HepG2 (cell line): ENCODE measurements around the gene ZNF678. TPM values are rescaled to one million over a fixed set of nuclear protein-coding genes. Genes with fewer than 3 reads are reported as not detected.

Experiments
- ATAC-seq: fragments of 200-7000 bp; cut with Tn5 transposase; 3 replicates; pipeline ENCODE4 v1.9.1; 2020; ENCODE audit warnings: mild to moderate bottlenecking, moderate library complexity
- BruUV-seq: library from RNA; stranded (reverse); fragments of 400-500 nt; replicated peaks from 2 replicates; lab custom pipeline; 2021; lab: Mats Ljungman, UMichigan
- CTCF ChIA-PET: fragments of 300-600 bp; formaldehyde crosslinking; extraction: SDS; loops from one replicate; lab custom pipeline; 2021; ENCODE audit warnings: low total read pairs, inconsistent platforms, low intra/inter-chr PET ratio; lab: Yijun Ruan, JAX
- POLR2A ChIA-PET: fragments of 350-600 bp; sonication (Branson Sonifier 250); formaldehyde crosslinking; loops from one replicate; lab custom pipeline; 2020; ENCODE audit warnings: antibody characterized with exemption, inconsistent platforms; lab: Yijun Ruan, JAX
- DNase-seq: peaks from one replicate; pipeline ENCODE4 v3.0.0-alpha.2; 2015; ENCODE audit warnings: low spot score
- FAIRE-seq: peaks from 3 replicates; lab custom pipeline; 2011; peaks lifted over from hg19 to GRCh38; lab: Jason Lieb, UNC
- H2AFZ ChIP-seq: one replicate; pipeline ENCODE4 v1.6.1; 2011; ENCODE audit warnings: low read length, inconsistent platforms
- H3K27ac ChIP-seq: fragments of 300-600 bp; 3 replicates; pipeline ENCODE4 v1.8.0; 2011; ENCODE audit warnings: mixed run types, mild to moderate bottlenecking, mixed read lengths, low read length, inconsistent platforms; ENCODE audit not compliant: insufficient read depth; ENCODE audit errors: extremely low read length
- H3K27me3 ChIP-seq, 2 experiments: fragments of 200-600 bp in 1 of 2; 2 replicates in 1 of 2; 3 replicates in 1 of 2; pipeline versions ENCODE4 v1.6.0 to v1.8.0; 2011; ENCODE audit warnings: low read length in 2 of 2, mild to moderate bottlenecking in 2 of 2, moderate library complexity in 2 of 2, inconsistent platforms in 1 of 2; ENCODE audit not compliant: insufficient read depth in 2 of 2, control insufficient read depth in 1 of 2
- H3K36me3 ChIP-seq, 2 experiments: fragments of 200-600 bp in 1 of 2; replicated peaks in 1 of 2; 2 replicates in 1 of 2; 3 replicates in 1 of 2; pipeline versions ENCODE4 v1.5.1 to v1.8.0; 2011; ENCODE audit warnings: low read length in 2 of 2, inconsistent platforms in 1 of 2; ENCODE audit not compliant: insufficient read depth in 2 of 2, control insufficient read depth in 1 of 2
- H3K4me1 ChIP-seq: 2 replicates; pipeline ENCODE4 v1.5.1; 2012; ENCODE audit warnings: low read length, inconsistent platforms; ENCODE audit not compliant: insufficient read depth
- H3K4me2 ChIP-seq: 2 replicates; pipeline ENCODE4 v1.6.0; 2011; ENCODE audit warnings: low read depth, low read length, inconsistent platforms
- H3K4me3 ChIP-seq, 3 experiments: fragments of 200-600 bp in 1 of 3; sonication (generic), shearing (Covaris generic) in 1 of 3; replicated peaks in 1 of 3; 2 replicates each; pipeline ENCODE4 v1.5.1; 2011 to 2016; ENCODE audit warnings: low read length in 3 of 3, inconsistent platforms in 2 of 3, low read depth in 2 of 3, mild to moderate bottlenecking in 2 of 3, control low read depth in 1 of 3, mixed read lengths in 1 of 3; ENCODE audit not compliant: insufficient read depth in 1 of 3
- H3K79me2 ChIP-seq: one replicate; pipeline ENCODE4 v1.6.1; 2011; ENCODE audit warnings: low read length, inconsistent platforms; ENCODE audit not compliant: insufficient read depth
- H3K9ac ChIP-seq: 2 replicates; pipeline ENCODE4 v1.6.0; 2011; ENCODE audit warnings: mild to moderate bottlenecking, low read depth, low read length, inconsistent platforms; ENCODE audit not compliant: insufficient read depth
- H3K9me3 ChIP-seq: 2 replicates; pipeline ENCODE4 v1.5.1; 2012; ENCODE audit warnings: mild to moderate bottlenecking, low read length
- H4K20me1 ChIP-seq: 2 replicates; pipeline ENCODE4 v1.6.0; 2011; ENCODE audit warnings: inconsistent platforms, mild to moderate bottlenecking, low read length, moderate library complexity; ENCODE audit not compliant: insufficient read depth
- FOXM1 ChIP-seq: sonication (generic); formaldehyde crosslinking; IDR thresholded peaks from 2 replicates; pipeline ENCODE4 v1.5.0; 2020; ENCODE audit warnings: missing genetic modification reagents
- KLF13 ChIP-seq: sonication (generic); formaldehyde crosslinking; IDR thresholded peaks from 2 replicates; pipeline ENCODE4 v1.4.0; 2020; ENCODE audit warnings: mild to moderate bottlenecking, missing genetic modification reagents
- MBNL3 ChIP-seq: fragments of 250-450 bp; sonication (Bioruptor Pico); conservative IDR thresholded peaks from 2 replicates; pipeline ENCODE4 v1.8.0; 2022; ENCODE audit warnings: mild to moderate bottlenecking, inconsistent platforms
- MTA1 ChIP-seq: sonication (generic); formaldehyde crosslinking; IDR thresholded peaks from 2 replicates; pipeline ENCODE4 v1.4.0; 2020; ENCODE audit warnings: missing genetic modification reagents, mild to moderate bottlenecking, borderline replicate concordance
- NRL ChIP-seq: sonication (generic); formaldehyde crosslinking; IDR thresholded peaks from 2 replicates; pipeline ENCODE4 v1.5.0; 2020; ENCODE audit warnings: missing genetic modification reagents, mild to moderate bottlenecking, moderate library complexity, borderline replicate concordance
- ZFX ChIP-seq: sonication (generic); formaldehyde crosslinking; IDR thresholded peaks from 2 replicates; pipeline ENCODE4 v1.4.0; 2020; ENCODE audit warnings: mild to moderate bottlenecking, low read depth, missing genetic modification reagents, moderate library complexity
- ZNF10 ChIP-seq: sonication (generic); formaldehyde crosslinking; IDR thresholded peaks from 2 replicates; pipeline ENCODE4 v1.4.0; 2020; ENCODE audit warnings: mild to moderate bottlenecking, low read depth, missing genetic modification reagents, borderline replicate concordance
- ZNF414 ChIP-seq: sonication (generic); formaldehyde crosslinking; IDR thresholded peaks from 2 replicates; pipeline ENCODE4 v1.5.0; 2020; ENCODE audit warnings: missing genetic modification reagents
- ZNF850 ChIP-seq: sonication (generic); formaldehyde crosslinking; conservative IDR thresholded peaks from 2 replicates; pipeline ENCODE4 v1.9.0; 2021; ENCODE audit warnings: mild to moderate bottlenecking, missing genetic modification reagents
- WGBS: methylation state at CpG from one replicate; pipeline ENCODE4 v1.1.6; 2017; ENCODE audit warnings: low lambda C conversion rate; 5-methylcytosine and 5-hydroxymethylcytosine counted together
- in situ Hi-C: cut with HindIII; loops from 2 replicates; pipeline ENCODE4 v1.10.0; 2017; ENCODE audit warnings: low pct_unique_long_range_greater_than_20kb; ENCODE audit not compliant: extremely low pct_ligation_motif_present
- intact Hi-C: fragments of 100-400 bp; cut with micrococcal nuclease; formaldehyde crosslinking; loops from one replicate; pipeline ENCODE4 v1.10.0; 2022; ENCODE audit not compliant: unreplicated experiment
- polyA plus RNA-seq, 8 experiments: library from polyadenylated mRNA; depleted of rRNA in 3 of 8; stranded (reverse) in 7 of 8; unstranded in 1 of 8; fragments of >200 nt; fragmentation: Illumina TruSeq in 4 of 8; extraction: Trizol in 4 of 8; gene quantifications; 2 replicates each; pipeline versions ENCODE4 v1.2.1 to v1.2.3, GENCODE V29; 2011 to 2016; ENCODE audit warnings: low read depth in 4 of 8, missing spikeins in 1 of 8, mixed read lengths in 1 of 8; ENCODE audit not compliant: insufficient read depth in 1 of 8
- total RNA-seq, 5 experiments: library from RNA; depleted of rRNA; stranded (reverse); fragments of >200 nt; fragmentation: Illumina TruSeq; extraction: Trizol; gene quantifications; 2 replicates each; pipeline ENCODE4 v1.2.3, GENCODE V29; 2016; ENCODE audit warnings: low read depth in 1 of 5

ZNF678 gene
- total and polyA plus RNA-seq, 2 of the 13 experiments (the other 11 are each of a cell fraction or from before 2014, with no cell fraction given): 2.0 to 7.6 TPM

- in situ Hi-C loops: no loop called here
- no CpG with 5 or more reads among the region's 9 CpGs for WGBS
- ChIA-PET CTCF (no interaction called here), POLR2A (interaction anchor here (0.7 to 2.2 kb wide), 2 partner anchors 19 kb away, joined by 3 to 11 read pairs; partner anchors contain the start of gene ZNF678)
- intact Hi-C loops: no loop called here
- Histone ChIP-seq H3K9ac (no peak overlapping the region), H3K27me3 (no peaks in the 10 kb centered on the region; a peak in 1 of 5 replicates), H3K4me1 (peaks cover 27% of the 10 kb centered on the region), H3K4me2 (no peak overlapping the region), H3K36me3 (no peaks in the 10 kb centered on the region), H4K20me1 (no peaks in the 10 kb centered on the region), H3K27ac (no peak overlapping the region), H3K79me2 (no peaks in the 10 kb centered on the region), H3K9me3 (no peaks in the 10 kb centered on the region), H3K4me3 (no peak overlapping the region), H2AFZ (no peak overlapping the region)
- FAIRE-seq (no peak), DNase-seq (no peak), ATAC-seq (no peak)
- BruUV-seq: no TSS peak
- no peak for TF ChIP-seq MTA1
- TF ChIP-seq ZNF850: no peak
- no peak for TF ChIP-seq NRL (CRISPR knock-in tag)
- TF ChIP-seq MBNL3 (CRISPR knock-in tag): no peak
- no peak for TF ChIP-seq ZNF414
- TF ChIP-seq KLF13 (CRISPR knock-in tag): no peak
- no peak for TF ChIP-seq ZNF10 (CRISPR knock-in tag)
- TF ChIP-seq ZFX: no peak
- TF ChIP-seq FOXM1 (CRISPR knock-in tag): no peak
These were observed 19.0 kb upstream of the ZNF678 start for GRCh38 chr1:227544067-227545050.
